Gastrocnemius medialis (tissue), 4 donors: Measurements from ENCODE around the gene FHOD3.

ENCODE experiments used
- CTCF ChIP-seq, 5 experiments: fragments of 450-650 bp in 3 of 5; fragments of 200-600 bp in 2 of 5; sonication (generic) in 2 of 5; IDR thresholded peaks in 4 of 5; conservative IDR thresholded peaks in 1 of 5; 1 replicate in 4 of 5; 2 replicates in 1 of 5; pipeline ENCODE4 v1.5.1; 2016 to 2019; ENCODE audit warnings: antibody characterized with exemption in 5 of 5, mild to moderate bottlenecking in 3 of 5, moderate library complexity in 3 of 5
- POLR2A ChIP-seq, 2 donors: fragments of 450-650 bp; IDR thresholded peaks; one replicate each; pipeline ENCODE4 v1.6.1; 2017; ENCODE audit warnings: antibody characterized with exemption in 2 of 2, mild to moderate bottlenecking in 2 of 2, moderate library complexity in 2 of 2

GRCh38 chr18:36314098-36314497, 16.6 kb downstream of the FHOD3 start:
- TF ChIP-seq CTCF (IDR thresholded peaks at IDR 0.05 in 4 of 5, conservative IDR thresholded peaks at IDR 0.05 in 1 of 5) (no peak), POLR2A (IDR thresholded peaks at IDR 0.05) (no peak)
